HS-5 (cell line): ENCODE results near the gene PPP2R3B.
"Not testable (repeated sequence)": the region's sequence is repeated elsewhere in the genome, so short reads cannot be mapped to it uniquely, and the experiment has no call there.

Experiments
- DNase-seq: peaks from one replicate; pipeline ENCODE4 v3.0.0-alpha.2; 2012; ENCODE audit warnings: low read depth

The PPP2R3B gene

DNA sequence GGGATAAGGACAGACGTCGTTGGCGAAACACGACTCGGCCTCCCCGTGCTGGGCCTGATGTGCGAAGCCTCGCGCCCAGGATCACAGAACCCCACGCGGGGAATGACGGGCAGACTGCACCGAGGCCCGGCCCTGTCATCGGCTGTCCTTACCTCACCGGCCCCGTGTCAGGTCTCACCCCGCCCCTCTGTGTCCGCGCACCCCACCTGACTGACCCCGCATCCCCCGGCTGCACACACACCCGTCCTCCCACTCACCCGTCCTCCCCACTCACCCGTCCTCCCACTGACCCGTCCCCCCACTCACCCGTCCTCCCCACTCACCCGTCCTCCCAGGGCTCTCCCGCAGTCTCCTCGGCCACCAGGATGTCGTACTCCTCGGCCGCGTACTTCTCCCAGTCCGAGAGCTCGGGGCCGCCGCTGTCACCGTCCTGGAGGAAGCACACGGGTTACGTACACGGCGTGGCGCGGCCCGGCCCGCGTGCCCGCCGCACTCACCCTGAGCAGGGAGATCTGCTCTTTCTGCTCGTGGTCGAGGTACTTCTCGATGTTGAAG lies 48.3 kb downstream of the PPP2R3B start:
- no peak for DNase-seq

DNA sequence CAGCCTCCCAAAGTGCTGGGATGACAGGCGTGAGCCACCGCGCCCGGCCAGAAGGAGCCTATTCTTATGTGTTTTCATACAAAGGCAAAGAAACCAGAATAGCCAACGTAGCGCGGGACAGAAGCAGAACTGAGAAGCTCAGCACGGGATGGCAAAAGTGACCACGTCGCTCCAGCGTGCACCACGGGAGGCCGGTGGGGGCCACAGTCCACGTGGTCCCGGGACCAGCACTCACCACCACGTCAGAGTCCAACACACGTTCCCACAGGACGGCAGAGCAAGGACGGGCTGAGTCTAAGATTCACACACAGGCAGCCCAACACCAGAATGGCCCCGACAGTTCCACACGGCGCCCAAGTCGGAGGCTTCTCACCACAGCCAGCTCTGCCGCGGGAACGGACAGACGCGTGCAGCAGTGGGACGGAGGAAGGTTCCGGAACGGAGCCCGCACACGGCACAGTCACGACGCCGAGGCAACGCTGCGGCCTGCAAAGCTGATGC lies 49.3 kb downstream of the PPP2R3B start:
- DNase-seq = no peak

DNA sequence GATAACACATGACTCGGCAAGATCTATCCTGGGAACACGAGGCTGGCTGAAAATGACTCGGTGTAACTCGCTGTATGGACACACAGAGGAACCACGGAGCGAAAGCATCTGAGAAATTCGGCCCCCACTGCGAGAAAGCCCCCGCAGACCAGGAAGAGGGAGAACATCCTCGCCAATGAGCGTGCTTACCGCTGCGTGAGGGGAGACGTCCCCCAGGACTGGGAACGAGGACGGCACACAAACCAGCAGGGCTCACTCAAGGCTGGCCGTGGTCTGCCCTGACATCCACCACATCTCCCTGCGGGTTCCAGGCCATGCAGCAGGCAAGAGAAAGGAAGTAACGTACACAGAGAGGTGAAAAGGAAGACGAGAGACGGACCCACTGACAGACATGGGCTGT lies 50.5 kb downstream of the PPP2R3B start:
- no peak for DNase-seq

DNA sequence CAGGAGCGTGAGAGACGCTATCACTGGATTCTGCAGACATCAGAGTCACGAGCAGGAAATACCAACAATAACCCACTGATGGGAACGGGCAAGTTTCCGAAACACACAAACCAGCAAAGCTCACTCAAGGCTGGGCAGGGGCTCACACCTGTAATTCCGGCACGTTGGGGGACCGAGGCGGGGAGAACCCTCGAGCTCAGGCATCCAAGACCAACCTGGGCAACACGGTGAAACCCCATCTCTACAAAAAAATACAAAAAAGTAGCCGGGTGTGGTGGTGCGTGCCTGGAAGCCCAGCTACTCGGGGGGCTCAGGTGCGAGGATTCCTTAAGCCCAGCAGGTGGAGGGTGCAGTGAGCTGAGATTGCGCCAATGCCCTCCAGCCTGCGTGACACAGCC lies 51.0 kb downstream of the PPP2R3B start:
- DNase-seq = no peak

DNA sequence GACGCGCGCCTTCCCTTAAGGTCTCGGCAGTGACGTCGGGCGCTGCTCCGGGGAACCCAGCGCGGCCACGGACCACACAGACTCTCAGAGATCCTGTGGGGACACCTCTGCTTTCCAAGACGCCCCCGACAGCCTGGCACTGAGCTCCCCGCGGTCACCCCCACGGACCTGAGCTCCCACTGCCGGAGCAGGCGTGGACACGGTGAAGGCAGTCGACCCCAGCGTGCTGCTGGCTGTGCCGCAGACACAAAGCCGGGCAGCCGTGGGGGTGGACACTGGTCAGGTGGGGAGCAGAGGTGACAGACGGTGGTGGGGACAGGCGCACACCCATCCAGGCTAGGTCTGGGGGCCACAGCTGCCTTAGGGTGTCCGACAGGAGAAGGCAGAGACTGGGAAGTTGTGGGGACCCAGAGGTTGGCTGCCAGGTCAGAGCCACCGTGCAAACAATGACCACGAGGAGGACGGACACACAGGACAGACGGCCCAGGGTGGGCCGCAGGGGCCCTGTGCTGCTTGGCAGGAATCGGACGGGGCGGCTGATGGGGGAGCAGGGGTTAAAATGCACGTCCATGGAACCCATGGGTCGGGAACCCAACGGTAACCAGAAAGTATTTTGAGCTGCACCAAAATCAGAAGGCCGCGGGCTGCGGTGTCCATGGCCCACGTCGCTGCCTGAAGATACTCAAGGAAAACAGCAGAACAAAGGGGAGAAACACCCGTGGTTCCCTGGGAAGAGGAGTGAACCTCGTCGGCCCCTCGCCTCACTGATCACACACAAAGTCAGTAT lies 51.5 kb downstream of the PPP2R3B start:
- no peak for DNase-seq

DNA sequence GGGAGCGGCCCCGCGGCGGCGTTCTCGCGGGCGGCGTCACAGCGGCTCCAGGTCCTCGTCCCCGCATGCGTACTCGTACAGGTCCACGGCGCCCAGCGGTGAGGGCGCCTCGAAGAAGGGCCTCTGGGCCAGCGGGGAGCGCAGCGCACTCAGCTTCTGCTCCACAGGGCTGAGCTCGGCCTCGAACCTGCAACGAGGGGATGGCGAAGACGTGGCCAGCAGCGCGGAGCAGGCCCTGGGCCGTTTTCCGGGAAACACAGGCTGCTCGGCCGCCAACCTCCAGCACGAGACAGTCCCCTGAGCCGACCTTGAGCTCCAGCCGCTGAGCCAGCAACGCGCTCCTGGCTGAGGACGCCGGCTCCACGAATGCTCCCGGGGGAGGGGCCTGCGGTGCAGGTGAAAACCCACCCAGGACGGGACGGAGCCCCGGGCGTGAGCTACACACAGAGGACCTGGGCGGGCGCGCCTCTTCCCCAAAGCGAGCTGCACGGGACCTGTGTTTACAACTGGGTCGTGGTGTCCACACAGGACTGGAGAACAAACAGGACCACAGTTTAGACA lies 52.3 kb downstream of the PPP2R3B start:
- no peak for DNase-seq

DNA sequence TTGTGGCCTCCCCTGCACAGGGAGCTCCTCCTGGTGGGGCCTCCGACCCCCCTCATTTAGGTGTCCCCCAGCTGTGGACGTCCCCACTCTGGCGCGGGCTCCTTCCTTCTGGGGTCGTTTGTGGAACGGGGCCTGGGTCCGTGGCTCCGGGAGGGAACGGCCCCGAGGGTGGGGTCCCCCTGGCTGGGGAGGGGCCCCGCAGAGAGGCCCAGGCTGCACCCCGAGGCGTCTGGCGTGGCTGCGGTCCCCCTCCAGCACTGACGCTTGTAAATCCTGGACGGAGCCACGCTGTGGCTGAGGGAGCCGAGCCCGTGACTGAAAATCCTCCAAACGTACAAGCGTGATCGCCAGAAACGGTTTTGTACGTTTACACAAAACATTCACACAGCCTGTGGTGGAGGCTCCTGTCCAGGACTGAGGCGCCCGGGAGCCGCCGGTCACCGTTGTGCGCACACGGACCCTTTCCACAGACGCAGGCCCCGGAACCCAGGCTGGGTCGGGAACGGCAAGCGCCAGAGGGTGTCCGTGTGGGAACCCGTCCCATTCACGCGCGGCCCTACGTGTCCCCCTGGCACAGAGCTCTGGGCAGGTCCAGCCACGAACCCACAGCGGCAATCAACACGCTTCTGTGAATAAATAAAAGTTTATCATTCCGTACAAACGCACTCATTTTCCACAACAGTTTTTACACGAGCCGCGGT lies 52.9 kb downstream of the PPP2R3B start:
- DNase-seq = no peak

DNA sequence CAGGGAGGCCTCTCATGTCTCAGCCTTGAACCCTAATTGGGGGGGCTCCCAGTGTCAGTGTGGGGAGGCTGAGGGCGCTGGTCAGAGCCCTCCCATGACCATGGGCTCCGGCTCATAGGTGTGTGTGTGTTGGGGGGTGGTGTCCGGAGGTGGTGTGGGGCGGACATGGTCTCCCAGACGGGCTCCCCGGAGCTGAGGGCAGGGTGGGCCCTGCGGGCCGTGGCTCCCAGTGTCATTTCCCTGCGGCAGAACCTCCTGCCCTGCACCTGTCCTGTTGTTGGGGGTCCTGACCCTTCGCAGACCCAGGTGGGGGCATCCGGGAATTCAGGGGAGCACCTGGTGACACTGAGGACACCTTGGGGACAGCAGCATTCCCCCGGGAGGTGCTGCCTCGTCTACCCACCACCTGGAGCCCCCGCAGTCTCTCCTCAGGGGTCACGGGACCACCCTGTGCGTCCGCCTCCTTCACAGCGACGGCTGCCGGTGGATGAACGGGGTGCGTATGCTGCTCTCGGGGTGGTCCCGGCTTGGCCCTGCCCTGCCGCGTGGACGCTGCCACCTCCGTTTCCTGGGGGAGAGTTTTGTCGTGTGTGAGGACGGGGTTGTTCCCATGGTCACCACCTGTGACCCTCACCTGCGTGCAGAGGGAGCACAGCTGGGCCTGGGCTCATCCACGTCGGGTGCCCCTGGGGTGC lies 53.6 kb downstream of the PPP2R3B start:
- DNase-seq = no peak

DNA sequence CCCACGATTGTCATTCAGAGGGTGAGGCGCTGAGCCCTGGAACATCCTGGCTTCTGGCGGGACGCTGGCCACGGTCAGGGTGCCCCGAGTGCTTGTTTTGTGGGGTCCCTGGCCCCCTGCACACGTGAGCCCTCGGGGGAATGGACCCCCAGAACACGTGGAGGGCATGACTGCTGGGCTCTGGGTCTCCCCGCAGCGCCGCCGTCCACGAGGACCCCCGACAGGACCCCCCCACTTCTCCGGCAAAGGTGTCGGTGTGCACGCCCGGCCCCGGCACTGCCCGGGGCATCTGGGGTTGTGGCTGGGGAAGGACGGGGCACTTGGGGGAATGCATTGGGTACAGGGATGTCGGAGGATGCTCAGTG lies 54.2 kb downstream of the PPP2R3B start:
- no peak for DNase-seq

DNA sequence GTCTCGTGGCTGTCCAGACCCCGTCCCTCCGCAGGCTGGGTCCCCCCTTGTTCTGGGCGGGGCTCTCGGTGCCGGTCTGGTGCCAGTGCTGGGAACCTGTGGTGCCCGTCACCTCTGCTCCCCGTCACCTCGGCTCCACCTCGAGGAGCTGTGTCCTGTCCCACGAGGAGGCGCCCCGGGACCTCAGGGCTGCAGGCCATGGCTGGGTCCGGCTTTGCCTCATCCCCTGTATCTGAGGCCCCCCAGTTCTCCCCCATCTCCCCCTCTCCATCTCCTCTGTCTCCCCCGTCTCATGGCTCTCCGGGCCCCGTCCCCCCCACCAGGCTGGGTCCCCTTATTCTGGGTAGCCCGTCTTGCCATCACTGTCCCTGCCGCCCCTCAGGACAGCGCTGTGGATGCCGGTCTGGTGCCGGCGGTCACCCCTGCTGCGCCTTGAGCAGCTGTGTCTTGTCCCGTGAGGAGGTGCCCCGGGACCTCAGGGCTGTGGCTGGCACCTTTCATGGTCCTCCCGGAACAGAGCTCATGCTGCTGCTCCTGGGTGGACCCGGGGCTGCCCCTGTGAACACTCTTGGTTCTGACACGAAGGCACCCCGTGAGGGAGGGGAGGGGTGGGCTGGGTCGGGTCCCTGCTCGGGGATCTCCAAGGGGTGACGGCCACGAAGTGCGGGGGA lies 54.7 kb downstream of the PPP2R3B start:
- DNase-seq = no peak

DNA sequence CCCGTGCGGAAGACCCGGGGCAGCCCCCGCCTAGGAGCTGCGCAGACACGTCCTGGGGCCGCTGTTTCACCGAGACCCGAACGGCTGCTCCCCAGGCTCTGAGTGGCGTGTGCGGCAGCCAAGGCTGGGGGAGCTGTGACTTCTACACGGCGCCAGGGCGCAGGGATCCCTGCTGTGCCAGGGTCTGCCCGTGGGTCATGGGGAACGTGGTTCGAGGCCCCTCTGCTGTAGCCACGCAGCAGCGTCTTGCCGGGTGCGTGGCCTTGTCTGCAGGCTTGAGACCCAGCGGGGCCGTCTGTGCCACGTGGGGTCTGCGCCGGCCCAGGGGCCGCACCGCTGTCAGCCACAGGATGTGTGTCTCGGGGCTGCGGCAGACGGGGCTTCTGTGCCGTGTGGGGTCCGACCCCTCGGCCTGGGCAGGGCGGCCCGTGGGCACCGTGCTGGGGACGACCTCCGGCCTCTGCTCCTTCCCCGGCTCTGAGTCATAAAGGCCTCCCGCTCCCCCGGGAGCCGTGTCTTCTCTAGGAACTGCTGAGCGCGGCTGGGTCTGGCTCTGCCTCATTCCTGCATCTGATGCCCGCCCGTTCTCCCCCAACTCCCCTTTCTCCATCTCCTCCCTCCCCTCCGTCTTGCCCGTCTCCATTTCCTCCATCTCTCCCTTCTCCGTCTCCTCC lies 55.4 kb downstream of the PPP2R3B start:
- no peak for DNase-seq

DNA sequence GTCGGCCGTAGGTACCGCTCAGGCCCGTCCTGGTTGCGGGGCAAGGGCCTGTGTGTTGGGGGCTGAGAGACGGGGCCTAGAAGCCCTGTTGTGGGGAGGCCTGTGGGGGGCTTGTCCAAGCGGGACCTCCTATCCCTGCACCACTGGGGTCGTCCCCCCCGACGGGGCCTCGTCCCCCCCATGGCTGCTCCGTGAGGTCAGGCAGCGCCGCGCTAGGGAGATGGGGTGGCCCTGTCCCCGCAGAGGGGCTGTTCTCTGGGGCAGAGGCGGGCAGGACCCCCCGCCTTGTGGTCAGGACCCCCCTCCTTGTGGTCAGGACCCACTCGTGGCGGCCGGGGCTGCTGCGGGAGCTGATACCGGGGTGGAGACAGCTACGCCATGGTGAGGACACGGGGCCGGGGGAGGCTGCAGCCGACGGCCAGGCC lies 56.0 kb downstream of the PPP2R3B start:
- no peak for DNase-seq

DNA sequence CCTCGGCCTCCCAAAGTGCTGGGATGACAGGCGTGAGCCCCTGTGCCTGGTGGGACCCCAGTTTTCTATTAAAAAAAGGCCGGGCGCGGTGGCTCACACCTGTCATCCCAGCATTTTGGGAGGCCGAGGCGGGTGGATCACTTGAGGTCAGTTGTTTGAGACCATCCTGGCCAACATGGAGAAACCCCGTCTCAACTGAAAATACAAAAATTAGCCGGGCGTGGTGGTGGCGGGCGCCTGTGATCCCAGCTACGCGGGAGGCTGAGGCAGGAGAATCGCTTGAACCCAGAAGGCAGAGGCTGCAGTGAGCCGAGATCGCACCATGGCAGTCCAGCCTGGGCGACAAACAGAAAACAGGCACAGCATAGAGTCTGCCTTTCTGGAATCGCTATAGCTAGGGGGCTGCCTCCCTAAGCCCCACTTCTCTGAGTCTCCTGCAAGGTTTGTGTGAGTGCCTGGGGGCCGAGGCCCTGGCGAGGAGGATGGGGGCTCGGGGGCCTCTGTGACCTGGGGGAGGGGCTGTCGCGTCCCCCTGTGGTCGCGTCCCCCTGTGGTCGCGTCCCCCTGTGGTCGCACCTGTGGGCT lies 56.5 kb downstream of the PPP2R3B start:
- DNase-seq = not testable (repeated sequence)

DNA sequence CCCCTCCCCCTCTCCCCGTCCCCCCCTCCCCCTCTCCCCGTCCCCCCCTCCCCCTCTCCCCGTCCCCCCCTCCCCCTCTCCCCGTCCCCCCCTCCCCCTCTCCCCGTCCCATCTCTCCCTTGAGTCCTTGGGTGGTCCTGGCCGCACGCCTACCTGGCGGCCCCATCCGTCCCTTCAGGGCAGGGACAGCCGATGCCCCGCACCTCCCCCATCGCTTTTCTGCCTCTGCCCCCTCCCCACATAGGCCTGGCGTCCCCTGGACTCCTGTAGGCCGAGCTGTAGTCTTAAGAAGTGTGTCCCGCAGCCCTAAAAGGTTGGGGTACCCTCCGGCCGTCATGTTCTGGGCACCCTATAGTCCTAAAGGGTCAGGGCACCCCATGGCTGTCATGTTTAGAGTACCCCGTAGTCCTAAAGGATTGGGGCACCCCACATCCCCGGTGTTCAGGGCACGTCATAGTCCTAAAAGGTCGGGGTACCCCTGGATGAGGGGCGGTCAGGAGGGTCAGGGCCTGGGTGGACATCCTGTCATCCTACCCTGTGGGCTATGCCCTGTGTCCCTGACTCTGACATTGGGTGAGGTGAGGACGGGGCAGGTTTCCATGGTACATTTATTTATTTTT lies 57.3 kb downstream of the PPP2R3B start:
- DNase-seq = no peak

DNA sequence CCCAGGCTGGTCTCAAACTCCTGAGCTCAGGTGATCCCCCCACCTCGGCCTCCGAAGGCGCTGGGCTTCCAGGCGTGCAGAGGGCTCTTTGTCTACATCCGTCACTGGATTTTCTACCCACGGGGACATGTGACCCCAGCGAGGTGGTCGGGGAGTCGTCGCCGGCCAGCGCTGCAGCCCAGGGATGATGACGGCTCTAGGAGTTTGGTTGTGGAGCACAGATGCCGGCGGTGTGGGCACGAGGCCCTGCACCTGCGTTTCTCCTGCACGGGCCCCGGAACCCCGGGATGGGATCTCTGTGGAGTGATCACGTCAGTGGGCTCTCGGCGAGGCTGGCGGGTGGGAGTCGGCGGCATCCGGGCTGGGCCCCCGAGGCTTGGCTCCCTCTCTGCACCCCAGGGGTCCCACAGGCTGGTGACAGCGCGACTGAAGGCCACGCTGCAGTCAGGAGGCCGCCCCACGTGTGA lies 59.0 kb downstream of the PPP2R3B start:
- no peak for DNase-seq

DNA sequence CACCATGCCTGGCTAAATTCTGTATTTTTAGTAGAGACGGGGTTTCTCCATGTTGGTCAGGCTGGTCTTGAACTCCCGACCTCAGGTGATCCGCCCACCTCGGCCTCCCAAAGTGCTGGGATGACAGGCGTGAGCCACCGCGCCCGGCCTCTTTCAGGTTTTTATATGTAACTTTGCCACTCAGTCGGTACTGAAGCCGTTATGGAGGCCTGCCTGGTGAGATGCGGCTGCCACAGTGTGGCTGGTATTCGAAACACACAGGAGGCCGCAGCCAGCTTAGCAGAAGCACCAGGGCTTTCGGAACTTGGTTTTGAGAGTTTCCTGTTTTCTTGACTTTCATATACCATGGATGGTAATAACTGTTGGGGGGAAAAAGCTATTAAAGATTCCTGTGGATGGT lies 62.0 kb downstream of the PPP2R3B start:
- DNase-seq = not testable (repeated sequence)

DNA sequence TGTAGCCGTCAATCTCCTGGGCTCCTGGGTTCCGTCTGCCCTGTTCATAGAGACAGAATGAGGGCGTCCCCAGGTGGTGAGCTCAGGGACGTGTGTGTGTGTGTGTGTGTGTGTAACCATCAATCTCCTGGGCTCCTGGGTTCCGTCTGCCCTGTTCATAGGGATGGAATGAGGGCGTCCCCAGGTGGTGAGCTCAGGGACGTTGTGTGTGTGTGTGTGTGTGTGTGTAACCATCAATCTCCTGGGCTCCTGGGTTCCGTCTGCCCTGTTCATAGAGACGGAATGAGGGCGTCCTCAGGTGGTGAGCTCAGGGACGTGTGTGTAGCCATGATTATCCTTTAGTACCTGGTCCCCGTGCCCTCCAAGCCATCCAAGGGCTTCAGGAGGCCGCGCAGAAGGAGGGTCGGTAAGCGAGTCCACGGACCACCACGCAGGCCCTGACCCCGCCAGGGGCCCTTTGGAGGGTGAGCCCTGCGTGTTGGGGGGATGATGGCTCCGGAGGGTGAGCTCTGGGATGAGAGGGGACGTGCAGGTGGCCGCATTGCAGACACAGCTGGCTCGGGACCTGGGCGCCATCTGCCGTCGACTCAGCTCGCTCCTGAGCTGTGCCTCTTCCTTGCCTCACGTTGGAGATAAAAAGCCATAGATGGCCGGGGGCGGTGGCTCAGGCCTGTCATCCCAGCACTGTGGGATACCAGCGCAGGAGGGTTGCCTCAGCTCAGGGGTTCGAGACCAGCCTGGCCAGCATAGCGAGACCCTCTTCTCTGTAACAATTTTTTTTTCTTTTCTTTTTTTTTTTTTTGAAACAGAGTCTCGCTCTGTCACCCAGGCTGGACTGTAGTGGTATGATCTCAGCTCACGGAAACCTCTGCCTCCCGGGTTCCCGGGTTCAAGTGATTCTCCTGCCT lies 62.7 kb downstream of the PPP2R3B start:
- peak; percentile 15 for DNase-seq

DNA sequence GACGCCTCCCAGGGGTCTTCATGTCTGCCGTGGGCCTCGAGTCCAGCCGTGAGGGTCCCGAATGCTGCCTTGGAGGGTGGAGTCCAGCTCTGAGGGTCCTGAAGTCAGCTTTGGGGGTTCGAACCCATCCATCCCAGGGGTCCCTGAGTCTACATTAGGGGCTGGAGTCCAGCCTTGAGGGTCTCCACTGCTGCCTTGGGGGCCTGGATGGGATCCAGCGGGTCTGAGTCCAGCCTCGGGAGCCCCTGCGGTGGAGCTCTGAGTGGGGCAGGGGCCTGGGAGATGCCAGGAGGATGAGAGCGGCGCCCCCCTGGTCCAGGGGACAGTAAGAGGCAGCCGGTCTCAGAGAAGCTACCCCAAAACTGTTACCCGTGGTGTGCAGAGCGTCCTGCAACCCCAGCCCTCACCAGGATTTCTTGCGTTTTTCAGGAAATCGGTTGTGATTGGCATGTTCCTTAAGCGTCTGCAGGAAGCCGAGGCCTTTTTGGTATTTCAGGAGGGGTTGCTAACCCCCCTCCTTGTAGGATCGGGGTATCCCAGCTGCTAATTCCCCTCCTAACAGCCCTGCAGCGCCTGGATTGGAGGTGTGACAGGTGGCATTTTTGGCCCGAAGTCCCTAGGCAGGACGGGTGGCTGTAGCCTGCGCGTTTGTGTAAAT lies 66.5 kb downstream of the PPP2R3B start:
- DNase-seq = no peak
